Sigmoid colon (tissue), 4 donors: ENCODE measurements around the gene PLEKHA6.

Experiments
- EP300 ChIP-seq, 4 donors: sonication (generic); formaldehyde crosslinking; IDR thresholded peaks; one replicate each; pipeline ENCODE4 v1.6.1; 2017; ENCODE audit warnings: antibody characterized with exemption in 4 of 4
- POLR2A ChIP-seq, 2 donors: fragments of 450-650 bp; IDR thresholded peaks; one replicate each; pipeline ENCODE4 v1.6.1; 2016; ENCODE audit warnings: antibody characterized with exemption in 2 of 2, mild to moderate bottlenecking in 2 of 2, moderate library complexity in 2 of 2
- POLR2AphosphoS5 ChIP-seq, 4 donors: sonication (generic); formaldehyde crosslinking; IDR thresholded peaks; one replicate each; pipeline ENCODE4 v1.6.1; 2017; ENCODE audit warnings: antibody characterized with exemption in 4 of 4
- TF ChIP-seq, protein P1 (sequence below), 4 experiments: fragments of 450-650 bp in 3 of 4; fragments of 200-600 bp in 1 of 4; IDR thresholded peaks; one replicate each; pipeline ENCODE4 v1.5.1; 2016 to 2019; ENCODE audit warnings: antibody characterized with exemption in 4 of 4, mild to moderate bottlenecking in 3 of 4, moderate library complexity in 2 of 4

DNA sequence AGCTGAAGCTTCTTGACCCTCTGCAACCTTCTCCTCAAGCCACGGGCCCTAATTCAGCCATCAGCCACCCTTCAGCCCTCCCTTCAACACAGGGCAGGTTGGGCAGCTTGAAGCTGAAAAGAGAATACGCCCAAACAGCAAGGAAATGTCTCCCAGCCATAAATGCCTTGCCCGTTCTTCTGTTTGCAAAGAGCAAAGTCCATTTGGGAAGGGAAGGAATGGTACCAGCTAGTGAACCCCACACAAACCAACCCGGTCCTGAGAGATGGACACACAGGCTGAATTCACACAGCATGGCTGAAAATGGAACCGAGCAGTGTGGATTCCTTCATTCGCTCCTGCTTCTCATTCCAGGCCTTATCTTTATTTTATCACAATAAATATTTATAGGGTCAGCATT, 11.5 kb downstream of the PLEKHA6 start:
- TF ChIP-seq, protein P1, sequence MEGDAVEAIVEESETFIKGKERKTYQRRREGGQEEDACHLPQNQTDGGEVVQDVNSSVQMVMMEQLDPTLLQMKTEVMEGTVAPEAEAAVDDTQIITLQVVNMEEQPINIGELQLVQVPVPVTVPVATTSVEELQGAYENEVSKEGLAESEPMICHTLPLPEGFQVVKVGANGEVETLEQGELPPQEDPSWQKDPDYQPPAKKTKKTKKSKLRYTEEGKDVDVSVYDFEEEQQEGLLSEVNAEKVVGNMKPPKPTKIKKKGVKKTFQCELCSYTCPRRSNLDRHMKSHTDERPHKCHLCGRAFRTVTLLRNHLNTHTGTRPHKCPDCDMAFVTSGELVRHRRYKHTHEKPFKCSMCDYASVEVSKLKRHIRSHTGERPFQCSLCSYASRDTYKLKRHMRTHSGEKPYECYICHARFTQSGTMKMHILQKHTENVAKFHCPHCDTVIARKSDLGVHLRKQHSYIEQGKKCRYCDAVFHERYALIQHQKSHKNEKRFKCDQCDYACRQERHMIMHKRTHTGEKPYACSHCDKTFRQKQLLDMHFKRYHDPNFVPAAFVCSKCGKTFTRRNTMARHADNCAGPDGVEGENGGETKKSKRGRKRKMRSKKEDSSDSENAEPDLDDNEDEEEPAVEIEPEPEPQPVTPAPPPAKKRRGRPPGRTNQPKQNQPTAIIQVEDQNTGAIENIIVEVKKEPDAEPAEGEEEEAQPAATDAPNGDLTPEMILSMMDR (IDR thresholded peaks at IDR 0.05) = no peak
- TF ChIP-seq EP300 (IDR thresholded peaks at IDR 0.05) = no peak
- no peak for TF ChIP-seq POLR2A (IDR thresholded peaks at IDR 0.05)
- TF ChIP-seq POLR2AphosphoS5 (IDR thresholded peaks at IDR 0.05) = no peak
